GM21447 (cell line): ENCODE data around the gene NKTR.
"Not testable (repeated sequence)": the region's sequence is repeated elsewhere in the genome, so short reads cannot be mapped to it uniquely, and the experiment has no call there.

Experiments
- ATAC-seq: cut with Tn5 transposase; IDR thresholded peaks from one replicate; pipeline ENCODE4 v1.9.1; 2021; ENCODE audit not compliant: unreplicated experiment

NKTR gene

GRCh38 chr3:42600111-42600957 lies at the start of gene NKTR:
Gene NKTR (plus strand): TSS chr3:42600686. CDS start chr3:42601007, 321 bp downstream.
- peak; percentile 77 for ATAC-seq

- ATAC-seq, result no peak
Observed at GRCh38 chr3:42552830-42553229, 47.7 kb upstream of the NKTR start.

GRCh38 chr3:42556089-42556632 lies 44.3 kb upstream of the NKTR start:
- ATAC-seq, result peak; percentile 66

- not testable (repeated sequence) for ATAC-seq
Observed at GRCh38 chr3:42556817-42557216, 43.7 kb upstream of the NKTR start.

- no peak for ATAC-seq
Observed at GRCh38 chr3:42557854-42558253, 42.6 kb upstream of the NKTR start.

GRCh38 chr3:42562047-42562907 lies 38.2 kb upstream of the NKTR start:
- no peak for ATAC-seq

GRCh38 chr3:42569593-42570142 lies 30.8 kb upstream of the NKTR start:
- no peak for ATAC-seq

GRCh38 chr3:42572278-42572677 lies 28.2 kb upstream of the NKTR start:
- peak; percentile 65 for ATAC-seq

GRCh38 chr3:42575137-42575741 lies 25.2 kb upstream of the NKTR start:
- no peak for ATAC-seq

- no peak for ATAC-seq
Observed at GRCh38 chr3:42578054-42578453, 22.4 kb upstream of the NKTR start.

- not testable (repeated sequence) for ATAC-seq
Observed at GRCh38 chr3:42579346-42579745, 21.1 kb upstream of the NKTR start.

GRCh38 chr3:42581400-42581708 lies 19.1 kb upstream of the NKTR start:
- no peak for ATAC-seq

GRCh38 chr3:42581709-42582473 lies 18.6 kb upstream of the NKTR start, which contains the start of gene SEC22C:
Gene SEC22C (minus strand): TSS chr3:42581967. CDS start chr3:42569046, 12,921 bp downstream.
- ATAC-seq, result peak; percentile 85

- ATAC-seq, result no peak
Observed at GRCh38 chr3:42582474-42583070, 17.9 kb upstream of the NKTR start.

- ATAC-seq, result no peak
Observed at GRCh38 chr3:42588625-42589024, 11.9 kb upstream of the NKTR start.

- ATAC-seq, result no peak
Observed at GRCh38 chr3:42589382-42590109, 10.9 kb upstream of the NKTR start.

GRCh38 chr3:42590989-42591756 lies 9.3 kb upstream of the NKTR start:
- no peak for ATAC-seq

GRCh38 chr3:42591811-42592210 lies 8.7 kb upstream of the NKTR start:
- ATAC-seq, result no peak
